Activated T-cell treated with anti-CD3 and anti-CD28 coated beads, Interleukin-2, amount 50 U/mL, for 1 hour (primary cell): ENCODE measurements around the gene CYFIP1.
A peak's percentile ranks its signal among the peaks of the same experiment; 100 is the strongest.

Experiments used
- DNase-seq: peaks from one replicate; pipeline ENCODE4 v3.0.0-alpha.2; 2020

The CYFIP1 gene

GRCh38 chr15:22863356-22863755 is 116.8 kb downstream of the CYFIP1 start:
- DNase-seq: no peak

- no peak for DNase-seq
These were observed 119.0 kb downstream of the CYFIP1 start for GRCh38 chr15:22861161-22861560.

GRCh38 chr15:22856659-22857058 is 123.5 kb downstream of the CYFIP1 start:
- DNase-seq: no peak

- DNase-seq: no peak
These were observed 124.4 kb downstream of the CYFIP1 start for GRCh38 chr15:22855791-22856190.

- DNase-seq: no peak
These were observed 128.7 kb downstream of the CYFIP1 start for GRCh38 chr15:22851513-22851912.

GRCh38 chr15:22850055-22850454 is 130.1 kb downstream of the CYFIP1 start:
- no peak for DNase-seq

- no peak for DNase-seq
These were observed 134.1 kb downstream of the CYFIP1 start for GRCh38 chr15:22846073-22846472.

- DNase-seq: no peak
These were observed 134.8 kb downstream of the CYFIP1 start for GRCh38 chr15:22845289-22845900.

- no peak for DNase-seq
These were observed 135.5 kb downstream of the CYFIP1 start for GRCh38 chr15:22844421-22845288.

- DNase-seq: no peak
These were observed 141.0 kb downstream of the CYFIP1 start for GRCh38 chr15:22839046-22839695.

GRCh38 chr15:22838292-22839042 is 141.7 kb downstream of the CYFIP1 start, which contains the start of gene NIPA2:
Gene NIPA2, plus strand, starts transcription at chr15:22838666. Its CDS starts 13,066 bp downstream, at chr15:22851732.
- peak; percentile 100 for DNase-seq

- DNase-seq: no peak
These were observed 148.7 kb downstream of the CYFIP1 start for GRCh38 chr15:22831473-22831872.

- DNase-seq: no peak
These were observed 153.0 kb downstream of the CYFIP1 start for GRCh38 chr15:22827125-22827524.

GRCh38 chr15:22823495-22824128 is 156.6 kb downstream of the CYFIP1 start:
- DNase-seq: no peak

- DNase-seq: no peak
These were observed 160.5 kb downstream of the CYFIP1 start for GRCh38 chr15:22819651-22820050.
